ENCODE data around the gene RNF213. TPM values are rescaled to one million over a fixed set of nuclear protein-coding genes. Genes with fewer than 3 reads are reported as not detected.

RNF213 gene
- polyA plus RNA-seq, 1 donor (not counting 4 experiments of a cell fraction or from before 2014, with no cell fraction given) = 24.4 TPM

- DNase-seq (ENCODE audit: low read depth, low spot score) = no peak
- no peak for FAIRE-seq
- Histone ChIP-seq H3K4me1 (ENCODE audit: control insufficient read depth, extremely low read depth, insufficient read depth, low read length) (no peaks in the 10 kb centered on the region), H4K20me1 (ENCODE audit: control insufficient read depth, extremely low read depth, insufficient read depth, low read length) (no peaks in the 10 kb centered on the region), H2AFZ (ENCODE audit: control insufficient read depth, low read length) (no peak overlapping the region), H3K27me3 (ENCODE audit: control insufficient read depth, extremely low read depth, insufficient read depth, low read length) (no peaks in the 10 kb centered on the region), H3K79me2 (ENCODE audit: control insufficient read depth, insufficient read depth, low read length) (no peaks in the 10 kb centered on the region), H3K9ac (ENCODE audit: control insufficient read depth, extremely low read depth, insufficient read depth, low read length) (no peak overlapping the region), H3K9me3 (ENCODE audit: control insufficient read depth, low read depth, low read length) (no peaks in the 10 kb centered on the region), H3K4me3 (ENCODE audit: control insufficient read depth in 2 of 3, extremely low read depth in 1 of 3, insufficient read depth in 2 of 3, low read depth in 1 of 3, low read length in 3 of 3) (no peak overlapping the region), H3K4me2 (ENCODE audit: control insufficient read depth, extremely low read depth, insufficient read depth, low read depth, low read length) (no peak overlapping the region), H3K36me3 (ENCODE audit: control insufficient read depth in 2 of 2, extremely low read depth in 1 of 2, insufficient read depth in 2 of 2, low read length in 2 of 2) (peaks cover 45 to 54% of the 10 kb centered on the region in 2 experiments), H3K9me1 (ENCODE audit: control insufficient read depth, extremely low read depth, insufficient read depth, low read length) (no peaks in the 10 kb centered on the region), H3K27ac (ENCODE audit: control insufficient read depth, insufficient read depth, low read length) (no peak overlapping the region)
- TF ChIP-seq CTCF (optimal IDR thresholded peaks at IDR 0.05 in 1 of 3, IDR thresholded peaks at IDR 0.05 in 1 of 3, conservative IDR thresholded peaks at IDR 0.05 in 1 of 3; ENCODE audit: extremely low read depth in 1 of 3, insufficient read depth in 2 of 3, low read length in 3 of 3) (no peak), EZH2 (IDR thresholded peaks at IDR 0.05; ENCODE audit: low read length) (no peak)
- dilution Hi-C loops (cut with MboI; ENCODE audit: extremely low pct_ligation_motif_present, low sequenced_read_pairs) = no loop called here
Measured at GRCh38 chr17:80382446-80382845, 121.8 kb downstream of the RNF213 start.

GRCh38 chr17:80382956-80383355, 122.3 kb downstream of the RNF213 start:
- TF ChIP-seq CTCF (optimal IDR thresholded peaks at IDR 0.05 in 1 of 3, IDR thresholded peaks at IDR 0.05 in 1 of 3, conservative IDR thresholded peaks at IDR 0.05 in 1 of 3; ENCODE audit: extremely low read depth in 1 of 3, insufficient read depth in 2 of 3, low read length in 3 of 3) (no peak), EZH2 (IDR thresholded peaks at IDR 0.05; ENCODE audit: low read length) (no peak)
- no peaks in the 10 kb centered on the region for H3K79me2 ChIP-seq (ENCODE audit: control insufficient read depth, insufficient read depth, low read length)
- H3K27me3 ChIP-seq (ENCODE audit: control insufficient read depth, extremely low read depth, insufficient read depth, low read length) = no peaks in the 10 kb centered on the region
- H3K36me3 ChIP-seq (ENCODE audit: control insufficient read depth in 2 of 2, extremely low read depth in 1 of 2, insufficient read depth in 2 of 2, low read length in 2 of 2) = peaks cover 45 to 52% of the 10 kb centered on the region in 2 experiments
- H3K9me1 ChIP-seq (ENCODE audit: control insufficient read depth, extremely low read depth, insufficient read depth, low read length) = no peaks in the 10 kb centered on the region
- dilution Hi-C loops (cut with MboI; ENCODE audit: extremely low pct_ligation_motif_present, low sequenced_read_pairs) = no loop called here
- no peak overlapping the region for H2AFZ ChIP-seq (ENCODE audit: control insufficient read depth, low read length)
- H3K9me3 ChIP-seq (ENCODE audit: control insufficient read depth, low read depth, low read length) = no peaks in the 10 kb centered on the region
- DNase-seq (ENCODE audit: low read depth, low spot score) (no peak), FAIRE-seq (no peak)
- no peaks in the 10 kb centered on the region for H4K20me1 ChIP-seq (ENCODE audit: control insufficient read depth, extremely low read depth, insufficient read depth, low read length)
- no peak overlapping the region for H3K27ac ChIP-seq (ENCODE audit: control insufficient read depth, insufficient read depth, low read length)
- H3K4me2 ChIP-seq (ENCODE audit: control insufficient read depth, extremely low read depth, insufficient read depth, low read depth, low read length) = no peak overlapping the region
- no peak overlapping the region for H3K9ac ChIP-seq (ENCODE audit: control insufficient read depth, extremely low read depth, insufficient read depth, low read length)
- no peaks in the 10 kb centered on the region for H3K4me1 ChIP-seq (ENCODE audit: control insufficient read depth, extremely low read depth, insufficient read depth, low read length)
- no peak overlapping the region for H3K4me3 ChIP-seq (ENCODE audit: control insufficient read depth in 2 of 3, extremely low read depth in 1 of 3, insufficient read depth in 2 of 3, low read depth in 1 of 3, low read length in 3 of 3)

All from keratinocyte (primary cell).